GM12878 (cell line): ENCODE data around the gene SNX13. TPM values are rescaled to one million over a fixed set of nuclear protein-coding genes. Genes with fewer than 3 reads are reported as not detected.

Experiments used
- ATAC-seq: fragments of 200-7000 bp; cut with Tn5 transposase; 3 replicates; pipeline ENCODE4 v1.9.1; 2020; ENCODE audit warnings: mild to moderate bottlenecking, moderate library complexity
- BruUV-seq: library from RNA; stranded (reverse); fragments of 400-500 nt; replicated peaks from 2 replicates; lab custom pipeline; 2021; lab: Mats Ljungman, UMichigan
- CTCF ChIA-PET: fragments of 300-600 bp; sonication (Branson Sonifier 250); formaldehyde crosslinking; extraction: SDS; loops from one replicate; lab custom pipeline; 2021; ENCODE audit warnings: inconsistent platforms; lab: Yijun Ruan, JAX
- POLR2A ChIA-PET: fragments of 350-600 bp; formaldehyde crosslinking; extraction: SDS; loops from one replicate; lab custom pipeline; 2021; ENCODE audit warnings: inconsistent platforms; lab: Charles Lee
- RAD21 ChIA-PET: fragments of 300-600 bp; sonication (Branson Sonifier 250); formaldehyde crosslinking; loops from one replicate; lab custom pipeline; 2023; ENCODE audit warnings: antibody characterized with exemption; ENCODE audit not compliant: unreplicated experiment; lab: Charles Lee
- SMC1A ChIA-PET: fragments of 300-600 bp; sonication (Branson Sonifier 250); formaldehyde crosslinking; loops from one replicate; lab custom pipeline; 2023; ENCODE audit not compliant: unreplicated experiment, uncharacterized antibody; lab: Charles Lee
- DNase-seq: peaks from one replicate; pipeline ENCODE4 v3.0.0-alpha.2; 2011; ENCODE audit warnings: low read depth, low spot score
- FAIRE-seq: peaks from 3 replicates; lab custom pipeline; 2011; peaks lifted over from hg19 to GRCh38; lab: Jason Lieb, UNC
- H2AFZ ChIP-seq: 2 replicates; pipeline ENCODE4 v1.6.0; 2011; ENCODE audit warnings: low read depth, low read length, control low read depth; ENCODE audit not compliant: control insufficient read depth
- H3K27ac ChIP-seq: 2 replicates; pipeline ENCODE4 v1.5.1; 2011; ENCODE audit warnings: control low read depth; ENCODE audit not compliant: control insufficient read depth, insufficient read depth
- H3K27me3 ChIP-seq, 2 experiments: replicated peaks in 1 of 2; 2 replicates each; pipeline versions ENCODE4 v1.6.0 to v1.6.1; 2011; ENCODE audit warnings: low read length in 1 of 2; ENCODE audit not compliant: control insufficient read depth in 2 of 2, insufficient read depth in 2 of 2
- H3K36me3 ChIP-seq, 2 experiments: 2 replicates each; pipeline ENCODE4 v1.5.1; 2011; ENCODE audit warnings: low read length in 1 of 2; ENCODE audit not compliant: control insufficient read depth in 2 of 2, insufficient read depth in 2 of 2
- H3K4me1 ChIP-seq: 2 replicates; pipeline ENCODE4 v1.6.1; 2011; ENCODE audit warnings: mild to moderate bottlenecking, low read length, moderate library complexity, mixed read lengths; ENCODE audit not compliant: control insufficient read depth, insufficient read depth
- H3K4me2 ChIP-seq: 2 replicates; pipeline ENCODE4 v1.6.0; 2011; ENCODE audit warnings: control low read depth; ENCODE audit not compliant: control insufficient read depth, insufficient read depth
- H3K4me3 ChIP-seq: fragments of 200-600 bp; sonication (generic); 2 replicates; pipeline ENCODE4 v1.5.1; 2016
- H3K79me2 ChIP-seq: 2 replicates; pipeline ENCODE4 v1.6.0; 2011; ENCODE audit warnings: low read length; ENCODE audit not compliant: control insufficient read depth, insufficient read depth
- H3K9ac ChIP-seq: 2 replicates; pipeline ENCODE4 v1.8.0; 2011; ENCODE audit warnings: low read length, control low read depth, mixed read lengths; ENCODE audit not compliant: control insufficient read depth, insufficient read depth
- H3K9me3 ChIP-seq: replicated peaks from 3 replicates; pipeline ENCODE4 v1.5.1; 2011; ENCODE audit warnings: mild to moderate bottlenecking, low read length; ENCODE audit not compliant: control insufficient read depth, insufficient read depth
- H4K20me1 ChIP-seq: 2 replicates; pipeline ENCODE4 v1.6.0; 2011; ENCODE audit not compliant: control insufficient read depth, insufficient read depth
- BHLHE40 ChIP-seq, 2 experiments: fragments of 450-650 bp in 1 of 2; IDR thresholded peaks; 2 replicates each; pipeline ENCODE4 v1.6.1; 2011 to 2017; ENCODE audit warnings: low read depth in 2 of 2, borderline replicate concordance in 1 of 2, improper control_type of control experiment in 1 of 2, low read length in 1 of 2, mild to moderate bottlenecking in 1 of 2
- CHD4 ChIP-seq: fragments of 200-600 bp; sonication (generic); IDR thresholded peaks from 2 replicates; pipeline ENCODE4 v1.6.1; 2016; ENCODE audit warnings: mild to moderate bottlenecking
- ESRRA ChIP-seq: IDR thresholded peaks from 2 replicates; pipeline ENCODE4 v1.6.1; 2012; ENCODE audit warnings: mild to moderate bottlenecking, low read length, improper control_type of control experiment
- IKZF1 ChIP-seq: fragments of 450-650 bp; conservative IDR thresholded peaks from 2 replicates; pipeline ENCODE4 v1.6.1; 2017; ENCODE audit warnings: antibody characterized with exemption, mild to moderate bottlenecking
- IKZF2 ChIP-seq, 2 experiments: fragments of 450-650 bp; IDR thresholded peaks; 2 replicates each; pipeline ENCODE4 v1.6.1; 2017; ENCODE audit warnings: mild to moderate bottlenecking in 2 of 2, moderate library complexity in 2 of 2
- JUND ChIP-seq: IDR thresholded peaks from 2 replicates; pipeline ENCODE4 v1.6.1; 2012; ENCODE audit warnings: low read depth, mild to moderate bottlenecking, low read length, improper control_type of control experiment, moderate library complexity
- KAT2A ChIP-seq: conservative IDR thresholded peaks from 2 replicates; pipeline ENCODE4 v1.6.1; 2011; ENCODE audit warnings: low read depth, low read length; ENCODE audit not compliant: control insufficient read depth
- MTA3 ChIP-seq: IDR thresholded peaks from 2 replicates; pipeline ENCODE4 v1.6.1; 2012; ENCODE audit warnings: low read length, inconsistent platforms, borderline replicate concordance
- NFIC ChIP-seq: IDR thresholded peaks from 2 replicates; pipeline ENCODE4 v1.6.1; 2012; ENCODE audit warnings: low read depth, mild to moderate bottlenecking, inconsistent platforms, low read length, moderate library complexity
- RCOR1 ChIP-seq: conservative IDR thresholded peaks from 2 replicates; pipeline ENCODE4 v1.6.1; 2012; ENCODE audit warnings: low read depth, low read length, improper control_type of control experiment
- SUZ12 ChIP-seq: fragments of 200-600 bp; sonication (generic); IDR thresholded peaks from one replicate; pipeline ENCODE4 v1.6.1; 2018; ENCODE audit warnings: antibody characterized with exemption, mild to moderate bottlenecking; ENCODE audit not compliant: unreplicated experiment
- WGBS: methylation state at CpG from one replicate; pipeline ENCODE4 v1.1.6; 2016; ENCODE audit warnings: low lambda C conversion rate; ENCODE audit not compliant: insufficient replicate concordance, insufficient coverage; ENCODE audit errors: missing lambda C conversion rate; 5-methylcytosine and 5-hydroxymethylcytosine counted together
- in situ Hi-C: fragments of 300-500 bp; cut with MboI; formaldehyde crosslinking; loops from 9 replicates; pipeline ENCODE4 v1.14.3; 2018; ENCODE audit warnings: mixed read lengths
- intact Hi-C: fragments of 100-400 bp; cut with micrococcal nuclease; formaldehyde crosslinking; loops from one replicate; pipeline ENCODE4 v1.14.2; 2022; ENCODE audit not compliant: unreplicated experiment
- polyA plus RNA-seq, 11 experiments: library from polyadenylated mRNA; depleted of rRNA in 4 of 11; unstranded in 6 of 11; stranded (reverse) in 5 of 11; fragments of >200 nt; fragmentation: Nextera tagmentation in 4 of 11; fragmentation: Illumina TruSeq in 1 of 11; extraction: Ambion mirVana in 4 of 11; extraction: Trizol in 1 of 11; gene quantifications; 1 replicate in 1 of 11; 2 replicates in 10 of 11; pipeline versions ENCODE4 v1.2.1 to v1.2.3, GENCODE V29; 2011 to 2016; ENCODE audit warnings: inconsistent platforms in 2 of 11, missing spikeins in 2 of 11, low read depth in 1 of 11
- total RNA-seq, 4 experiments: library from RNA; depleted of rRNA in 3 of 4; stranded (reverse); fragments of >200 nt in 3 of 4; fragmentation: Illumina TruSeq in 1 of 4; extraction: Trizol in 1 of 4; gene quantifications; 2 replicates each; pipeline versions ENCODE4 v1.2.1 to v1.2.3, GENCODE V29; 2013 to 2021
- TF ChIP-seq, protein P1 (sequence below), 3 experiments: IDR thresholded peaks in 2 of 3; conservative IDR thresholded peaks in 1 of 3; 2 replicates each; pipeline ENCODE4 v1.5.1; 2011; ENCODE audit warnings: low read depth in 3 of 3, low read length in 3 of 3, mild to moderate bottlenecking in 3 of 3, control low read depth in 2 of 3, moderate library complexity in 2 of 3, inconsistent platforms in 1 of 3, mixed read lengths in 1 of 3; ENCODE audit not compliant: control insufficient read depth in 2 of 3, insufficient read depth in 1 of 3; ENCODE audit errors: extremely low read depth in 1 of 3
- TF ChIP-seq, protein P2 (sequence below): IDR thresholded peaks from 2 replicates; pipeline ENCODE4 v1.6.1; 2012; ENCODE audit warnings: low read depth, low read length, improper control_type of control experiment
- TF ChIP-seq, protein P3 (sequence below): fragments of 450-650 bp; IDR thresholded peaks from 2 replicates; pipeline ENCODE4 v1.6.1; 2014; ENCODE audit warnings: mild to moderate bottlenecking

The SNX13 gene
- total and polyA plus RNA-seq, 10 of the 15 experiments (the other 5 are each of a cell fraction or from before 2014, with no cell fraction given), result 2.2 to 17.1 (median 11.9) TPM

DNA sequence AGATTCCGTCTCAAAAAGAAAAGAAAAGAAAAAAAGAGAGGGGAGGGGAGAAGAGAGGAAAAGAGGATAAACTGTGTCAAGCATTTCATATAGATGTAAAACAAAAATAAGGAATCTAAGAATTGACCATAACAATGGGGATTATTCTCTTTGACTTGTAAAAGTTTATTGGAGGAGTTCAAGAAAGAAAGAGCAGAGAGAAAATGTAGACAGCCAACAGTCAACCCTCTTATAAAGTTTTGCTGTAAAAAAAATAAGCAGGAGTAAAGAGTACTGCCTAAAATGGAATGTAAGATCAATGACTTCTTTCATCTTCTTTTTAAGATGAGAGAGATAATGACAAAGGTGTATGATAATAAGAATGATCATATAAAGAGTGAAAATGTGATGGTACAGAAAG lies 87.9 kb downstream of the SNX13 start:
- no peaks in the 10 kb centered on the region for H3K36me3 ChIP-seq
- ATAC-seq (no peak), FAIRE-seq (no peak), DNase-seq (no peak)
- no peak overlapping the region for H3K27ac ChIP-seq
- BruUV-seq, result no TSS peak
- in situ Hi-C loops (no loop called here), intact Hi-C loops (no loop called here)
- H3K4me2 ChIP-seq, result no peak overlapping the region
- H4K20me1 ChIP-seq, result no peaks in the 10 kb centered on the region
- ChIA-PET POLR2A (no interaction called here), RAD21 (no interaction called here), CTCF (no interaction called here), SMC1A (interaction anchor here (1.4 to 1.7 kb wide), 2 partner anchors 12 kb away, joined by 3 to 5 read pairs; no protein-coding TSS in a partner anchor)
- no peaks in the 10 kb centered on the region for H3K4me1 ChIP-seq
- no peak overlapping the region for H2AFZ ChIP-seq
- H3K79me2 ChIP-seq, result no peaks in the 10 kb centered on the region
- TF ChIP-seq MTA3 (no peak), NFIC (no peak), IKZF1 (no peak), JUND (no peak), SUZ12 (no peak)
- H3K27me3 ChIP-seq, result no peaks in the 10 kb centered on the region
- no peak overlapping the region for H3K9ac ChIP-seq
- WGBS, result 100% methylated on average over 1 of the region's 1 CpG
- peaks cover 4% of the 10 kb centered on the region; the same call in 2 of the 3 replicates for H3K9me3 ChIP-seq
- no peak overlapping the region for H3K4me3 ChIP-seq

DNA sequence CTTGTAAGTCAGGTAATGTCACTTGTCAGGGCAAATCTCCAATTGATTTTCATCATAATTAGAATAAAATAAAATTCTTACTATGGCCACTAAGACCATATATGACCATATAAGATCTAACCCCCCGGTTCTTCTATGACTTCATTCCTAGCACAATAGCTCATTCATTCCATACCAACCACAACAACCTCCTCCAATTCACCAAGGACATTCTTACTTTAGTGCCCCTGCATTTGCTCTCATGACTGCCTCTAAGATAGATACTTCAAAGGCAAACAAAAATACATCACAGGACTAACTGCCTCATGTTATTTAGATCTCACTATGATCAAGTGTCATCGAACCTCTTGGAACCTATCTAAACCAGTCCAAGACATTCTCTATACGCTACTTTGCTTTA lies 90.8 kb downstream of the SNX13 start:
- ChIA-PET POLR2A (no interaction called here), CTCF (no interaction called here), RAD21 (no interaction called here), SMC1A (interaction anchor here (0.7 kb wide), 1 partner anchor 625 kb away, joined by 3 read pairs; no protein-coding TSS in a partner anchor)
- H3K9ac ChIP-seq, result no peak overlapping the region
- intact Hi-C loops, result no loop called here
- no peak for FAIRE-seq
- H3K27ac ChIP-seq, result no peak overlapping the region
- H3K4me1 ChIP-seq, result no peaks in the 10 kb centered on the region
- H4K20me1 ChIP-seq, result no peaks in the 10 kb centered on the region
- H2AFZ ChIP-seq, result no peak overlapping the region
- no peak overlapping the region for H3K4me2 ChIP-seq
- no TSS peak for BruUV-seq
- no peaks in the 10 kb centered on the region for H3K36me3 ChIP-seq
- 99% methylated on average over 3 of the region's 3 CpGs for WGBS
- no peak for ATAC-seq
- in situ Hi-C loops, result no loop called here
- no peak for DNase-seq
- H3K27me3 ChIP-seq, result no peaks in the 10 kb centered on the region
- H3K79me2 ChIP-seq, result no peaks in the 10 kb centered on the region
- no peak overlapping the region for H3K4me3 ChIP-seq
- no peaks in the 10 kb centered on the region; the same call in 2 of the 3 replicates for H3K9me3 ChIP-seq
- TF ChIP-seq JUND (no peak), IKZF2 (IDR thresholded peaks at IDR 0.05) (no peak), BHLHE40 (IDR thresholded peaks at IDR 0.05; ENCODE audit: borderline replicate concordance in 1 of 2, low read depth in 2 of 2, low read length in 1 of 2) (no peak), KAT2A (no peak), RCOR1 (no peak), ESRRA (no peak), CHD4 (no peak)
- TF ChIP-seq, protein P1, sequence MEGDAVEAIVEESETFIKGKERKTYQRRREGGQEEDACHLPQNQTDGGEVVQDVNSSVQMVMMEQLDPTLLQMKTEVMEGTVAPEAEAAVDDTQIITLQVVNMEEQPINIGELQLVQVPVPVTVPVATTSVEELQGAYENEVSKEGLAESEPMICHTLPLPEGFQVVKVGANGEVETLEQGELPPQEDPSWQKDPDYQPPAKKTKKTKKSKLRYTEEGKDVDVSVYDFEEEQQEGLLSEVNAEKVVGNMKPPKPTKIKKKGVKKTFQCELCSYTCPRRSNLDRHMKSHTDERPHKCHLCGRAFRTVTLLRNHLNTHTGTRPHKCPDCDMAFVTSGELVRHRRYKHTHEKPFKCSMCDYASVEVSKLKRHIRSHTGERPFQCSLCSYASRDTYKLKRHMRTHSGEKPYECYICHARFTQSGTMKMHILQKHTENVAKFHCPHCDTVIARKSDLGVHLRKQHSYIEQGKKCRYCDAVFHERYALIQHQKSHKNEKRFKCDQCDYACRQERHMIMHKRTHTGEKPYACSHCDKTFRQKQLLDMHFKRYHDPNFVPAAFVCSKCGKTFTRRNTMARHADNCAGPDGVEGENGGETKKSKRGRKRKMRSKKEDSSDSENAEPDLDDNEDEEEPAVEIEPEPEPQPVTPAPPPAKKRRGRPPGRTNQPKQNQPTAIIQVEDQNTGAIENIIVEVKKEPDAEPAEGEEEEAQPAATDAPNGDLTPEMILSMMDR (IDR thresholded peaks at IDR 0.05 in 2 of 3, conservative IDR thresholded peaks at IDR 0.05 in 1 of 3; ENCODE audit: control insufficient read depth in 2 of 3, extremely low read depth in 1 of 3, insufficient read depth in 1 of 3, low read depth in 3 of 3, low read length in 3 of 3), result no peak
- TF ChIP-seq, protein P2, sequence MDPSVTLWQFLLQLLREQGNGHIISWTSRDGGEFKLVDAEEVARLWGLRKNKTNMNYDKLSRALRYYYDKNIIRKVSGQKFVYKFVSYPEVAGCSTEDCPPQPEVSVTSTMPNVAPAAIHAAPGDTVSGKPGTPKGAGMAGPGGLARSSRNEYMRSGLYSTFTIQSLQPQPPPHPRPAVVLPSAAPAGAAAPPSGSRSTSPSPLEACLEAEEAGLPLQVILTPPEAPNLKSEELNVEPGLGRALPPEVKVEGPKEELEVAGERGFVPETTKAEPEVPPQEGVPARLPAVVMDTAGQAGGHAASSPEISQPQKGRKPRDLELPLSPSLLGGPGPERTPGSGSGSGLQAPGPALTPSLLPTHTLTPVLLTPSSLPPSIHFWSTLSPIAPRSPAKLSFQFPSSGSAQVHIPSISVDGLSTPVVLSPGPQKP, result no peak
- TF ChIP-seq, protein P3, sequence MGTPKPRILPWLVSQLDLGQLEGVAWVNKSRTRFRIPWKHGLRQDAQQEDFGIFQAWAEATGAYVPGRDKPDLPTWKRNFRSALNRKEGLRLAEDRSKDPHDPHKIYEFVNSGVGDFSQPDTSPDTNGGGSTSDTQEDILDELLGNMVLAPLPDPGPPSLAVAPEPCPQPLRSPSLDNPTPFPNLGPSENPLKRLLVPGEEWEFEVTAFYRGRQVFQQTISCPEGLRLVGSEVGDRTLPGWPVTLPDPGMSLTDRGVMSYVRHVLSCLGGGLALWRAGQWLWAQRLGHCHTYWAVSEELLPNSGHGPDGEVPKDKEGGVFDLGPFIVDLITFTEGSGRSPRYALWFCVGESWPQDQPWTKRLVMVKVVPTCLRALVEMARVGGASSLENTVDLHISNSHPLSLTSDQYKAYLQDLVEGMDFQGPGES, result no peak
